Esophagus squamous epithelium (tissue), 4 donors: ENCODE data around the gene GNAT2.
A peak's percentile ranks its signal among the peaks of the same experiment; 100 is the strongest.

Source experiments
- CTCF ChIP-seq, 6 experiments: fragments of 450-650 bp in 4 of 6; fragments of 200-600 bp in 2 of 6; sonication (generic) in 2 of 6; IDR thresholded peaks; one replicate each; pipeline ENCODE4 v1.5.1; 2016 to 2019; ENCODE audit warnings: antibody characterized with exemption in 6 of 6, mild to moderate bottlenecking in 4 of 6, moderate library complexity in 4 of 6
- POLR2A ChIP-seq, 4 donors: fragments of 450-650 bp; IDR thresholded peaks; one replicate each; pipeline ENCODE4 v1.6.1; 2017; ENCODE audit warnings: antibody characterized with exemption in 4 of 4, mild to moderate bottlenecking in 4 of 4, moderate library complexity in 3 of 4

DNA sequence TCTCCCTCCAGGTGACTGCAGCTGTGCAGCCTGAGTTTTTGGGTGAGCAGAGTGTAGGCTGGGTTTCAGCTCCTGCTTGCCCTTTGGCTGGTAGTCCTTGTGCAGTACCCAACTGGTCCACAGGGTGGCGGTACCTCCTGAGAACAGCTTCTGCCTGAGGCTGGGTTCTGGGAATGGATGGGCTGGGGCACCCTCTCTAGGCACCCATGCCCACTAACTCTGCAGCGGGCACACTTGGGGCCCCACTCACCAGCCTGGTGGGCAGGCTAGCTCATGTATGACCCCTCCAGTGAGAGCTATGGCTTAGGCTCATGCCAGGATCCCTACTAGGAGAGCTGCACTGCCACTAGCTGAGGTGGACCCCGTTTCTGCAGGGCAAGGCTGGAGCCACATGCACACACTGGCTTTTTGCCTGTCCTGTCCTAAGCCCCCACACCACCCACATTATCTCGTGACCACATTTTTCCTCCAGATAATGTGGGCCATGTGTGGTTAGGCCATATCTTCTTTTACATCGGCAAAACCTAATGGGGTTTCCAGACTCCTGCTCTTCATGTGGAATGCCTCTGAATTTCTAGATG is 21.0 kb upstream of the GNAT2 start:
- TF ChIP-seq CTCF (IDR thresholded peaks at IDR 0.05) (peak; percentile 88 to 100 (median 92)), POLR2A (IDR thresholded peaks at IDR 0.05) (no peak)
